HG03280 (cell line): ENCODE measurements around the gene FLNC.

ENCODE experiments used
- ATAC-seq: cut with Tn5 transposase; IDR thresholded peaks from one replicate; pipeline ENCODE4 v1.9.1; 2021; ENCODE audit warnings: mild to moderate bottlenecking, moderate library complexity; ENCODE audit not compliant: unreplicated experiment

The FLNC gene

GRCh38 chr7:128877756-128878120 lies 47.5 kb downstream of the FLNC start:
- ATAC-seq: no peak

- ATAC-seq: no peak
Measured at GRCh38 chr7:128878226-128879105, 48.3 kb downstream of the FLNC start.

DNA sequence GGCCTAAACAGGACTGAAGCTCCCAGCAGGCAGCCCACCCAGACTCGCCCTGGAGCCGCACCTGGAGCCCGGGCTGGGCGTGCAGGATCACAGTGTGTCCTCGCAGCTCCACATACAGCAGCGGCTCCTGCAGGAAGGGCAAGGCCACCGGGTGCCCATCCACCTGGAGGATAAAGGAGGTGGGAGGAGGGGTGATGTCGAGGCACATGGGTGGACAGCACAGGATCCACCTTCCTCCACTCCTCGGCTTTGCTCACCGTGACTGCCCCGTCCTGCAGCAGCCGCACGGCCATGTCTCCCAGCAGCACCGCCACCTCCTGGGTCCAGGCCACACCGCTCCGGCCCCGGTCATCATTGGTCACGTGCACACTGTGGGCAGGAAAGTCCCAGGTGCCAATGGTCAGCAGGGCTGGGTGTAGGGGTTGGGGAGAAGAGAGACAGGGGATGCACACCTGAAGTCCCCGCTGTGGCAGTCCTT lies 49.3 kb downstream of the FLNC start:
- no peak for ATAC-seq

DNA sequence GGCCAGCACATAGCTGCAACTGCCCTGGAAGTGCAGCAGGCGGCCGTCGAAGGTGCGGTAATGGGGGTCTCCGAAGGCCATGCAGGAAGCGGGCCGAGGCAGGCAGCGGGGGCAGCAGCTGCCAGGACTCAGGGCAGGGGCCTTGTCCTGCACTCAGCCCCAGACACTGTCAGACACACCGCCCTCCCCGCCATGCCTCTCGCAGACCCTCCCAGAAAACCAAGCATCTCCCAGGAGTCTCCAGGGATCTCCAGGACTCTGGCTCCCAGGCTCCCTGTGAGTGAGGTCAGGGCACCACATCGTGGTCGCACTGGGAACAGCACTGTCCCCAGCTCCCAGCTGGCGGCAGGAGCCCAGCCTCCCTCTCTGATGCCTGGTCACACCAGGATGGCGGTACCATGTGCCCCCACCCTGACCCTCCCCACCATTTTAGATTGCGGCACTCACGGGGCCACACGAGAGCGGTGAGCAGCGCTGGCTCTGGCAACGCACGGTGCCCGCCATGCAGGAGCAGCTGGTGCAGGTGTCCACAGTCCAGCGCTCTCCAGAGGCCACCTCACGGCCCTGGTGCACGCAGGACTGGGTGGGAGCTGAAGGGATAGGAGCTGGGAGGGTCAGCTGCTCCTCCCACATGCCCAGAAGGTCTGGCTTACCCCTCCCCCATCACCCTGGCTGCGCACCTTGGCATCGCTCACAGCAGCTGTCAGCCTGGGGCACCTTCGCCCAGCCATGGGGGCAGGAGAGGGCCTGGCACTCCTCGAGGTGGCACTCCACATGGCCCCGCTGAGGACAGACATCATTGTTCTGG lies 49.9 kb downstream of the FLNC start:
- no peak for ATAC-seq

- no peak for ATAC-seq
Measured at GRCh38 chr7:128880791-128881457, 50.7 kb downstream of the FLNC start.

DNA sequence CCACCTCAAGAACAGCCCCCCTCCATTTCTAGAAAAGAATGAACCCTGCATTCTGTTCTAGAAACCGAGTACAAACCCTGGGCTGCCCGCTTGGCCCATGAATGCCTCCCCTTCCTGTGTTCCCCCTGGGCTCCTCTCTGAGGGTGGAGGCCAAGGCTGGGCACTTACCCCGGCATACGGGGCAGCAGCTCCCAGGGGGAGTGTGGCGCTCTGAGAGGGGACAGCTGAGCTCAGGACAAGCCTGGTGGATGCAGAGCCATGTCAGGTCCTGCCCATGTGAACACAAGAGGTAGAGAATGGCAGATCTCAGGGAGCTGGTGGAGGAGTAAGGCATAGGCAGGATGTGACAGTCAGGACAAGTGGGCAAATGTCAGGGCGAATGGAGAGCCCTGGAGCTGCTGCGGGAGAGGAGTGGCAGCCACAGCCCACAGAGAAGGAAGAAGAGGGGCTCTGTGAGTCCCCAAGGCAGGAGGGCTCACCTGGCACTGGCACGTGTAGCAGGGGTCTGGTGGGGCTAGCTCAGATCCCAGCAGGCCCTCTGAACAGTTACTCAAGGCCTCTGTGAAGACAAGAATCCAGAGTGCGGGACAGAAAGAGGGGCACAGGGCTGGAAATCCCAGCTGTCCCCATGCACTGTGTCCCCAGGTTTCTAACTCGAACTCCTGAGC lies 51.4 kb downstream of the FLNC start:
- no peak for ATAC-seq

DNA sequence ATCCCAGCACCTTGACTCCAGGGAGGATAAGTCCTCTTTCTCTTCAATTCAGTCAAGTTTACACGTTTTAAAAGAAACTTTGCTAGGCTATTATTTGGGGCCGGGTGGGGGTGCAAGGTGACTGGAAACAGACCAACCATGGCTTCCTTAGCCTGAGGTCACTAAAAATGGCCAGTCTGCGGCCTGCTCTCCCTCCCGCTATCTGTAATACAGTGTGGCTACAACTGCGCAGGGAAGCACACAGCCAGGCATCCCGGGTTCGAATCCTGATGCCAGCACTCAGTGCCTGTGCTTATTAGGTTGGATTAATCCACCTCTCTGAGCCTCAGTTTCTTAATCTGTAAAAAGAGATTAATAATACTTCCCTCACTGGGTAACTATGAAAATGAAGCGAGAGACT lies 51.9 kb downstream of the FLNC start:
- ATAC-seq: no peak

DNA sequence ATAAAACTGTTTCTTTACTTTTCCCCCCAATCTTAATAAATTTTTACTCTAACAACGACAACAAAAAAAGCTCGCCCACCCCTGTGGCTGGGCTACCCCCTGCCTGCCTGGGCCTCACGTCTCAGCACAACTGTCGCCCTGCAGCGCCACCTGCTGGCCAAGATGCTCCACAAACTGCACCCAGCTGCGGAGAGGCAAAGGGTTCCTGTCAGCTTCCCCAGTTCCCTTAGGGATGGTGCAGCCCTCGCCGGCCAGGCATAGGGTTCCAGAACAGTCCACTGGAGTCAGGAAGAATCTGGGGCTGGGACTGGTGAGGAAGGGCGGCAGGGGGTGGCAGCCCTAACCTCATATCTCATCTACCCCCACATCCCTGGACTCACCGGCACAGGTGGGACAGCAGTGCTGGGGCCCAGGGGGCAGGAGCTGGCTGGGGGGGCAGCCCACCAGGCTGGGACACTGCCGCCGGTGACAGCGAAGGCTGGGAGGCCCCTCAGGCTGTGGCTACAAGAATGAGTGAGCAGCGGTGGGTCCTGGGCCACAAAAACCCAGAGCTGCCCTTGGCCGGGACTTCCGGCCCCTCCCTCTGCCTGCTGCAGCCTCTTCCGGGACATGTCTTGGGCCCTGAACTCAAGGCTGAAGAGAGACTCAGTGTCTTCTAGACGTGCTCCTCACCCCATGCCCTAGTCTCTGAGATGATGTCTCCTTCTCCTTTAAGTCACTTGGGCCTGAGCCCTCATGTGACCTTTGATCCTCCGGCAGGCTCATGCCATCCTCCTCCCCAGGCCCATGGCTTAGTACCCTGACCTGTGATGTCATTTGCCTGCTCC lies 53.6 kb downstream of the FLNC start:
- ATAC-seq: peak; percentile 63

GRCh38 chr7:128884561-128885369 lies 54.6 kb downstream of the FLNC start:
- ATAC-seq: no peak

GRCh38 chr7:128885370-128886187 lies 55.4 kb downstream of the FLNC start:
- no peak for ATAC-seq

DNA sequence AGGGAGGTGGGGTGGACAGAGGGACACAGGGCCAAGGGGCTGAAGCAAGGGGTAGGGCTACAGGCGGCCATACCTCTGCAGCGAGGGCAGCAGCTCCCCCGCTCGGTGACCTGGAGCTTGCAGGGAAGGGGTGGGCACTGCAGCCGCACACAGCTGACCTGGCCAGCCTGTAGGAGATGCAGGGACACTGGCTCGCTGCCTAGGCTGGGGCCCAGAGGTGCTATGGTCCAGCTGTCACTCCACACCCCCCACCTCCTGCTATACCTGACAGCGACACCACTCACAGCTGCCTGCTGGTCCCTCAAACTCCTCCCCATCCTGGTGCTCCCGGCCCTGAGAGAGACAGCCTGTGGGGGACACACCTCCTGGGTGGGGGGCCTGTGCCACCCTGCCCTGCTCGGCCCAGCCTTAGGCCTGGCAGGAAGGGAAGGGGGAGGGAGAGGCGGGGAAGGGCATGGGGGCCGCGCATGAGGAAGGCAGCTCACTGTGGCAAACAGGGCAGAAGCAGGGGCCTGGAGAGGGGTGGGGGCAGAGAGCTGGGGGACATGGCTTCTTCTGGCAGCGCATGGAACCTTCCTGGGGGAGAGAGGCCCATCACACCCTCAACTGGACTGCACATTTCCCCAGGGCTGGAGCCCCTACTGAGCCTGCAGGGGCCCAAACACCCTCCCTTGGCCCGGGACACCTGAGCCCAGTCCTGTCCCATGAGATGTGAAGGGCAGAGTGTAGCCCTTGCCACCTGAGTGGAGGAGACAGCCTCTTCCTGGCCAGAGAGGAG lies 56.4 kb downstream of the FLNC start:
- ATAC-seq: no peak

- no peak for ATAC-seq
Measured at GRCh38 chr7:128887169-128888038, 57.2 kb downstream of the FLNC start.

GRCh38 chr7:128888039-128888755 lies 58.0 kb downstream of the FLNC start:
- ATAC-seq: no peak

- ATAC-seq: no peak
Measured at GRCh38 chr7:128888756-128889095, 58.5 kb downstream of the FLNC start.

DNA sequence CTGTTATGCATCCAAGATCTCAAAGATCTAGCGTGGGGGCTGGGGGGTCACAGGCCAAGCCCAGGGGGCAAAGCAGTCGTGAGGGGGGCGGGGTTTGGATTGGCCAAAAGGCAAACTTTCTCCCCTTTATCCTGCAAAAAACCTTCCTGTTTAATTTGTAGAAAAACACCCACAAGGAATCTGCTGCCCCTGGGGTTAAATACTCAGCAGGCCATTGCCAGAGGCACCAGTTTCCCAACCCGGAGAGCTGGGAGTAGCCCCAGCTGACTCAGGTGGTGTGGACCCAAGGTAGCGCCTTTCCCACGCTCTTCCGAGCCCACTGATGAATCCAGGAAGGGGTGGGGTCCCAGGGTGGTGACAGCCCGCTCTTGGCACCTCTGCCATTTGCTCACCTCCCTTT lies 58.9 kb downstream of the FLNC start:
- ATAC-seq: no peak
